Heart right ventricle (tissue), 16 donors: ENCODE measurements around the gene SUMO3. TPM values are rescaled to one million over a fixed set of nuclear protein-coding genes. Genes with fewer than 3 reads are reported as not detected.

Experiments
- ATAC-seq, 8 donors: fragments of 200-7000 bp; cut with Tn5 transposase; one replicate each; pipeline ENCODE4 v1.9.1; 2020; ENCODE audit warnings: mild to moderate bottlenecking in 8 of 8, moderate library complexity in 8 of 8, moderate number of reproducible peaks in 1 of 8
- DNase-seq, 2 donors: peaks; one replicate each; pipeline ENCODE4 v3.0.0-alpha.2; 2020
- H3K27ac ChIP-seq, 10 donors: fragments of 200-600 bp; sonication (generic) in 2 of 10; one replicate each; pipeline versions ENCODE4 v1.5.0 to v1.8.0; 2020 to 2022; ENCODE audit warnings: mild to moderate bottlenecking in 3 of 10
- H3K27me3 ChIP-seq, 7 donors: fragments of 200-600 bp; one replicate each; pipeline ENCODE4 v1.8.0; 2021 to 2022; ENCODE audit warnings: mild to moderate bottlenecking in 2 of 7
- H3K36me3 ChIP-seq, 9 donors: fragments of 200-600 bp; sonication (generic) in 1 of 9; one replicate each; pipeline versions ENCODE4 v1.5.0 to v1.8.0; 2020 to 2022; ENCODE audit warnings: mild to moderate bottlenecking in 2 of 9
- H3K4me1 ChIP-seq, 9 donors: fragments of 200-600 bp; sonication (generic) in 1 of 9; one replicate each; pipeline versions ENCODE4 v1.5.0 to v1.8.0; 2020 to 2022; ENCODE audit warnings: mild to moderate bottlenecking in 4 of 9
- H3K4me3 ChIP-seq, 10 donors: fragments of 200-600 bp; sonication (generic) in 2 of 10; one replicate each; pipeline versions ENCODE4 v1.5.0 to v1.8.0; 2020 to 2022; ENCODE audit warnings: mild to moderate bottlenecking in 7 of 10, moderate library complexity in 2 of 10
- H3K9me3 ChIP-seq, 11 donors: fragments of 200-600 bp in 10 of 11; sonication (generic) in 2 of 11; one replicate each; pipeline versions ENCODE4 v1.5.0 to v1.8.0; 2013 to 2022; ENCODE audit warnings: mild to moderate bottlenecking in 2 of 11, control low read depth in 1 of 11, moderate library complexity in 1 of 11
- WGBS, 2 donors: extraction: QIAGEN DNeasy Blood & Tissue Kit; methylation state at CpG; one replicate each; pipeline ENCODE4 v1.1.7; 2013; ENCODE audit warnings: inconsistent platforms in 1 of 2; 5-methylcytosine and 5-hydroxymethylcytosine counted together
- intact Hi-C, 10 donors: fragments of 100-400 bp; cut with DNase I; formaldehyde crosslinking; loops; one replicate each; pipeline versions ENCODE4 v1.11.1 to v1.14.2; 2022
- polyA plus RNA-seq, 2 donors: library from polyadenylated mRNA; stranded (reverse); fragments of 200-250 nt; gene quantifications; one replicate each; pipeline ENCODE4 v1.2.3, GENCODE V29; 2013
- total RNA-seq, 10 donors: library from RNA; stranded (reverse); fragmentation: NEBNext Ultra II Directional in 3 of 10; extraction: Animal tissue kit (Norgen Biotek cat#: 25700) in 3 of 10; gene quantifications; one replicate each; pipeline versions ENCODE4 v1.2.1 to v1.2.4, GENCODE V29; 2021 to 2023
- TF ChIP-seq, protein P1 (sequence below), 9 donors: fragments of 200-600 bp; sonication (generic) in 2 of 9; IDR thresholded peaks; one replicate each; pipeline versions ENCODE4 v1.5.0 to v1.8.0; 2021 to 2022; ENCODE audit warnings: antibody characterized with exemption in 9 of 9, mild to moderate bottlenecking in 5 of 9, moderate library complexity in 1 of 9
- donor health status: Arrhythmogenic right ventricular cardiomyopathy.
- donor health status: ischemic (EF 13 %, LVEDD 7.1; RV severe dilation, severe dysfunction).
- donor health status: healthy with polysubstance abuse.
- donor health status: DM: no; HTN: yes; CAD: no.
- donor health status: DM: no; HTN: no; CAD: no.
- donor health status: ischemic (EF 25% LVEDD 6.9; RV normal size, moderate dysfunction).
- donor health status: ischemic (EF 25% LVEDD 5.7; RV mildly dilated, moderate dysfunction).
- donor health status: healthy.
- donor health status: DM: yes; HTN: yes; CAD: no.
- donor health status: Ischemic cardiomyopathy.
- donor health status: ischemic (EF 35%, LVEDD 5.7; RV mildly dilated, moderate dysfunction).
- donor health status: nonischemic (EF 11% LVEDD 7.7; RV severe dilation, severe dysfunction).
- donor health status: DM: yes; HTN: yes; CAD: no.
- donor health status: PGD.
- donor health status: ischemic (EF 29% LVEDD 5.4; RV normal size, mild dysfunction).
- donor health status: nonischemic (EF 23%, LVEDD 6.1; RV moderate dilation, normal function).

Gene SUMO3
- total and polyA plus RNA-seq, 12 donors: 14.9 to 80.9 (median 70.5) TPM

DNA sequence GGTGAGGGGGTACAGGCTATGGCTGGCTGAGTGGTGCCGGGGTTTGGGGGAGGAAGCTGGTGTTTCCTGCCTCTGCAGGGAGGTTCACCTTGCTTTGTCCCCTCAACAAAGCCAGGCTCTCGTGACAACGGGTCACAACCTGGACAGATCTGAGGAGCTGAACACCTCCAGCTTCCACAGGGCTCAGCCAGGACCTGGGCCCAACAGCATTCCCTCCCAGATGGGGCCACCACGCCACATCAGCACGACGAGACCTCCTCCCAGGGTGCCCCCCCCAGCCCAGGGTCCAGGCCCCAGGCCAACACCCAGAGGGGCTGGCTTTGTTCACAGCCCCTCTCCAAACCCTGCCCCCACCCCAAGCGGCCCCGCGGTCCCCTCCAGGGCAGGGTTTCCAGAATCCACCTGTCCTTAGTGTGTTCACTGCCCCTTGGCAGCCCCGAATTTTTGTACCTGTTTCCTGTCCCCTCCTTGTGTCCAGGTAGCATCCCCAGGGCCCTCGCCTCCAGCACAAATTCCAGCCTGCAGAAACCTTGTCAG lies 51.0 kb downstream of the SUMO3 start:
- TF ChIP-seq, protein P1, sequence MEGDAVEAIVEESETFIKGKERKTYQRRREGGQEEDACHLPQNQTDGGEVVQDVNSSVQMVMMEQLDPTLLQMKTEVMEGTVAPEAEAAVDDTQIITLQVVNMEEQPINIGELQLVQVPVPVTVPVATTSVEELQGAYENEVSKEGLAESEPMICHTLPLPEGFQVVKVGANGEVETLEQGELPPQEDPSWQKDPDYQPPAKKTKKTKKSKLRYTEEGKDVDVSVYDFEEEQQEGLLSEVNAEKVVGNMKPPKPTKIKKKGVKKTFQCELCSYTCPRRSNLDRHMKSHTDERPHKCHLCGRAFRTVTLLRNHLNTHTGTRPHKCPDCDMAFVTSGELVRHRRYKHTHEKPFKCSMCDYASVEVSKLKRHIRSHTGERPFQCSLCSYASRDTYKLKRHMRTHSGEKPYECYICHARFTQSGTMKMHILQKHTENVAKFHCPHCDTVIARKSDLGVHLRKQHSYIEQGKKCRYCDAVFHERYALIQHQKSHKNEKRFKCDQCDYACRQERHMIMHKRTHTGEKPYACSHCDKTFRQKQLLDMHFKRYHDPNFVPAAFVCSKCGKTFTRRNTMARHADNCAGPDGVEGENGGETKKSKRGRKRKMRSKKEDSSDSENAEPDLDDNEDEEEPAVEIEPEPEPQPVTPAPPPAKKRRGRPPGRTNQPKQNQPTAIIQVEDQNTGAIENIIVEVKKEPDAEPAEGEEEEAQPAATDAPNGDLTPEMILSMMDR (IDR thresholded peaks at IDR 0.05): no peak
- 69 to 82% methylated on average over 11 of the region's 11 CpGs for WGBS, 2 donors
- ATAC-seq (no peak), DNase-seq (no peak)
- Histone ChIP-seq H3K27me3 (no peaks in the 10 kb centered on the region), H3K36me3 (peaks cover 0 to 38% (median 19%) of the 10 kb centered on the region in 9 donors), H3K9me3 (no peaks in the 10 kb centered on the region), H3K27ac (no peak overlapping the region), H3K4me1 (peaks cover 0 to 12% (median 0%) of the 10 kb centered on the region in 9 donors), H3K4me3 (no peak overlapping the region)
- intact Hi-C loops: no loop called here

DNA sequence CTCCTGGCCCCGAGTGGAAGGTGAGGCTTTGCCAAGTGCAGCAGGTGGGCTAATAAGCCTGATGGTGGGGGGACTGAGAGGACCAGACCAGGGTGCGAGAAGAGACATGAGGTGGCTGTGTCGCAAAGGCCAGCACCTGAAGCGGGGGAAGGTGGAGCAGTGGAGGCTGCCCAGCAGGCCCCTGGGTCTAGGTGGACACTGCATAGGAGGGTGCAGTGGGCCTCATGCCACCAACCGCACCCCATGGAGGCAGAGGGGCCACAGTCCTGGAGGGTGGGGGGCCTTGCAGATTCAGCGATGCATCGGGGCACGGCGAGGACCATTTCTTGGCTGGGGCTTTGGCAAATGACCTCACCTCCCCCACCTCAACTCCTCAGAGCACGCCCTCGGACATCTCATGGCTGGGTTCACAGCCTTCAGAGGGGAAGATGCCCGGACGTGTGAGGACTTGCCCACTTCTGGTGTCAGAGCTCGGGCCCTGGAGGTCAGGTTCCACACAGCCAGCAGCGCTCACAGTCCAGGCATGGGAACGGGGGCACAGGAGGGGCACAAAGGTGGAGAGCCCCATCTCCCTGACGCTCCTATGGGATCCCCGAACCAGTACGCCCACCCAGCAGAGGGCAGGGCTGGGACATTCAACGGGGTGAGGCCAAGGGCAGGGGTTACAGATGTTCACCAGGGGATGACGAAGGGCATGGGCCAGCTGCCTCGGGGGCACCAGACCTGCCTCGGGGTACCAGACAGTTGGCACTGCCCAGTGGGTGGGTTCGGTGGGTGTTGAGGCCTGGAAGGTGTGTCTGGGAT lies 51.6 kb downstream of the SUMO3 start:
- intact Hi-C loops: no loop called here
- no peaks in the 10 kb centered on the region for H3K9me3 ChIP-seq
- TF ChIP-seq, protein P1 (IDR thresholded peaks at IDR 0.05): no peak
- no peaks in the 10 kb centered on the region for H3K27me3 ChIP-seq
- no peak overlapping the region for H3K4me3 ChIP-seq
- ATAC-seq (no peak), DNase-seq (no peak)
- WGBS, 2 donors: 85 to 89% methylated on average over 24 of the region's 24 CpGs
- no peak overlapping the region for H3K27ac ChIP-seq
- H3K4me1 ChIP-seq: peaks cover 0 to 12% (median 0%) of the 10 kb centered on the region in 9 donors
- peaks cover 0 to 31% (median 18%) of the 10 kb centered on the region in 9 donors for H3K36me3 ChIP-seq

DNA sequence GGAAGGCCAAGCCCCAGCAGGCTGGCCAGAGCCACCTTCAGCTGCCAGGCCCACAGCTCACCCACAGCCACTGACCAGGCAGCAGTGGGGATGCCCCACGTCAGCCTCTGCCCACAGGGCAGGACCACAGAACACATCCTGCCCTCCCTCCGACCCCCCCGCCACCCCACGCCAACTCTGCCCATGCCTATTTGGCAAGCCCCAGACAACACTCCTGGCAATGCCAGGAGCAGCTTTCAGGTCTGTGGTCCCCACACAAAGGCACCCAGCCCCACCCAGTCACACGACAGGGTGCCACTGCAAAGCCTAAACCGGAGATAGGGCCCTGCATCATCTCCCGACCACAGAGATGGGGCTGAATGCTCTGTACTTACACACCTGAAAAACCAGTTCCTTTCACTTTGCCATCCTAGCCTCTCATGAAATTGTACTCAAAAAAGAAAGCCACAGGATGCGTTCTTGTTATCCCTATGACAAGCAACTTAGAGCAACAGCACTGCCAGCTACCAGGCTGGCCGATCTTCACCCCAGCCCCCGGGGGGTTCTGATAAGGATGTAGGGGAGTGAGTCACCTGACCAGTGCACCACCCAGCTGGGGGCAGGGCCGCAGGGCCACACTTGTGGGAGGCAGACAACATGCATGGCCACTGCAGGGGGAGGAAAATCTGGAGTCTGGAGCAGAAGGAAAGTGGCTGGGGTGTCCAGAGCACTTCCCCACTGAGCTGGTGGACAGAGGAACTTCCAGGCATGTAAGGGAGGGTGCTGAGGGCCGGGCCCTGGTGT lies 52.4 kb downstream of the SUMO3 start:
- 44 to 47% methylated on average over 12 of the region's 12 CpGs for WGBS, 2 donors
- H3K4me1 ChIP-seq: peaks cover 0 to 12% (median 0%) of the 10 kb centered on the region in 9 donors
- no peak overlapping the region for H3K27ac ChIP-seq
- intact Hi-C loops: no loop called here
- H3K9me3 ChIP-seq: no peaks in the 10 kb centered on the region
- no peaks in the 10 kb centered on the region for H3K27me3 ChIP-seq
- TF ChIP-seq, protein P1 (IDR thresholded peaks at IDR 0.05): no peak
- ATAC-seq: no peak
- no peak overlapping the region for H3K4me3 ChIP-seq
- peaks cover 0 to 23% (median 10%) of the 10 kb centered on the region in 9 donors for H3K36me3 ChIP-seq
- no peak for DNase-seq
